Dermis microvascular lymphatic vessel endothelial cell (primary cell): ENCODE data around the gene DSCAML1. TPM values are rescaled to one million over a fixed set of nuclear protein-coding genes. Genes with fewer than 3 reads are reported as not detected.

ENCODE experiments used
- DNase-seq, 2 donors: peaks; one replicate each; pipeline versions ENCODE4 v3.0.0 to v3.0.0-alpha.2; 2010; ENCODE audit warnings: low read depth in 2 of 2
- total RNA-seq: library from RNA; depleted of rRNA; stranded (reverse); fragments of >200 nt; gene quantifications from 2 replicates; pipeline ENCODE4 v1.2.1, GENCODE V29; 2014

DSCAML1 gene
- total RNA-seq, 1 donor from 2014 or later = not detected

GRCh38 chr11:117523680-117524079 lies 273.3 kb downstream of the DSCAML1 start:
- DNase-seq = no peak

- no peak for DNase-seq
Observed at GRCh38 chr11:117521974-117522373, 275.0 kb downstream of the DSCAML1 start.

GRCh38 chr11:117520966-117521365 lies 276.1 kb downstream of the DSCAML1 start:
- no peak for DNase-seq

GRCh38 chr11:117520201-117520600 lies 276.8 kb downstream of the DSCAML1 start:
- DNase-seq = no peak

- DNase-seq = no peak
Observed at GRCh38 chr11:117519590-117519989, 277.4 kb downstream of the DSCAML1 start.

- no peak for DNase-seq
Observed at GRCh38 chr11:117519170-117519569, 277.8 kb downstream of the DSCAML1 start.

- no peak for DNase-seq
Observed at GRCh38 chr11:117518455-117518854, 278.6 kb downstream of the DSCAML1 start.

GRCh38 chr11:117517097-117517496 lies 279.9 kb downstream of the DSCAML1 start:
- no peak for DNase-seq

GRCh38 chr11:117515892-117516787 lies 280.9 kb downstream of the DSCAML1 start:
- no peak for DNase-seq

GRCh38 chr11:117514256-117514655 lies 282.8 kb downstream of the DSCAML1 start:
- no peak for DNase-seq

- DNase-seq = no peak
Observed at GRCh38 chr11:117513666-117514065, 283.4 kb downstream of the DSCAML1 start.

GRCh38 chr11:117511931-117512539 lies 285.0 kb downstream of the DSCAML1 start:
- no peak for DNase-seq

- DNase-seq = no peak
Observed at GRCh38 chr11:117511483-117511930, 285.5 kb downstream of the DSCAML1 start.

- DNase-seq = no peak
Observed at GRCh38 chr11:117510646-117511045, 286.4 kb downstream of the DSCAML1 start.

- no peak for DNase-seq
Observed at GRCh38 chr11:117509543-117509942, 287.5 kb downstream of the DSCAML1 start.

GRCh38 chr11:117506971-117507370 lies 290.0 kb downstream of the DSCAML1 start:
- DNase-seq = no peak

GRCh38 chr11:117505285-117505970 lies 291.6 kb downstream of the DSCAML1 start:
- DNase-seq = no peak

GRCh38 chr11:117502779-117503100 lies 294.3 kb downstream of the DSCAML1 start:
- DNase-seq = no peak

GRCh38 chr11:117502015-117502778 lies 294.8 kb downstream of the DSCAML1 start:
- DNase-seq = no peak

GRCh38 chr11:117501237-117501898 lies 295.6 kb downstream of the DSCAML1 start:
- DNase-seq = no peak

- no peak for DNase-seq
Observed at GRCh38 chr11:117498791-117499190, 298.2 kb downstream of the DSCAML1 start.
